Lung (tissue), 12 donors: Measurements from ENCODE around the gene MAMDC4. TPM values are rescaled to one million over a fixed set of nuclear protein-coding genes. Genes with fewer than 3 reads are reported as not detected.

Experiments used
- ATAC-seq: fragments of 200-7000 bp; cut with Tn5 transposase; one replicate; pipeline ENCODE4 v1.9.1; 2020; ENCODE audit warnings: moderate number of reproducible peaks; ENCODE audit not compliant: insufficient read depth, low FRiP score
- DNase-seq, 3 donors: peaks; one replicate each; pipeline ENCODE4 v3.0.0-alpha.2; 2013 to 2017
- H3K27ac ChIP-seq, 2 donors: one replicate each; pipeline ENCODE4 v1.5.1; 2013; ENCODE audit warnings: mild to moderate bottlenecking in 2 of 2, moderate library complexity in 2 of 2, control low read depth in 1 of 2, inconsistent platforms in 1 of 2, low read depth in 1 of 2, low read length in 1 of 2
- H3K27me3 ChIP-seq, 3 donors: one replicate each; pipeline ENCODE4 v1.5.1; 2013; ENCODE audit warnings: low read length in 2 of 3; ENCODE audit not compliant: control insufficient read depth in 3 of 3, insufficient read depth in 3 of 3
- H3K36me3 ChIP-seq, 4 donors: one replicate each; pipeline ENCODE4 v1.5.1; 2013; ENCODE audit warnings: low read length in 4 of 4, mild to moderate bottlenecking in 1 of 4, moderate library complexity in 1 of 4; ENCODE audit not compliant: control insufficient read depth in 4 of 4, insufficient read depth in 4 of 4
- H3K4me1 ChIP-seq, 5 donors: one replicate each; pipeline ENCODE4 v1.5.1; 2013; ENCODE audit warnings: low read length in 5 of 5, mild to moderate bottlenecking in 2 of 5, moderate library complexity in 1 of 5; ENCODE audit not compliant: control insufficient read depth in 5 of 5, insufficient read depth in 5 of 5
- H3K4me3 ChIP-seq: one replicate; pipeline ENCODE4 v1.5.1; 2013; ENCODE audit warnings: mild to moderate bottlenecking, control low read depth, moderate library complexity
- H3K9ac ChIP-seq, 2 donors: one replicate each; pipeline ENCODE4 v1.5.1; 2013; ENCODE audit warnings: low read length in 2 of 2, control low read depth in 1 of 2; ENCODE audit not compliant: insufficient read depth in 1 of 2
- H3K9me3 ChIP-seq, 4 donors: one replicate each; pipeline ENCODE4 v1.5.1; 2013; ENCODE audit warnings: low read length in 3 of 4, mild to moderate bottlenecking in 1 of 4, moderate library complexity in 1 of 4; ENCODE audit not compliant: control insufficient read depth in 4 of 4, insufficient read depth in 3 of 4
- CTCF ChIP-seq: IDR thresholded peaks from 2 replicates; pipeline ENCODE4 v1.5.1; 2012; ENCODE audit warnings: mild to moderate bottlenecking; ENCODE audit errors: control extremely low read depth, extremely low read depth
- WGBS, 2 donors: extraction: QIAGEN DNeasy Blood & Tissue Kit; methylation state at CpG; one replicate each; pipeline ENCODE4 v1.1.7; 2013; 5-methylcytosine and 5-hydroxymethylcytosine counted together
- polyA plus RNA-seq, 2 donors: library from polyadenylated mRNA; stranded (reverse); fragments of 200-250 nt; gene quantifications; one replicate each; pipeline ENCODE4 v1.2.1, GENCODE V29; 2013
- total RNA-seq, 2 donors: library from RNA; depleted of rRNA in 1 of 2; stranded (reverse); fragments of >200 nt in 1 of 2; gene quantifications; one replicate each; pipeline ENCODE4 v1.2.1, GENCODE V29; 2014 to 2021
- donor health status: control.
- donor health status: control.
- donor health status: Bipolar disorder and iron deficiency.
- donor health status: healthy.
- donor health status: DM: yes; HTN: yes; CAD: no.

Gene MAMDC4
- total and polyA plus RNA-seq, 4 donors, result 5.6 to 13.2 (median 7.1) TPM

GRCh38 chr9:136899196-136899595 is 47.0 kb downstream of the MAMDC4 start:
- H3K27me3 ChIP-seq, result no peaks in the 10 kb centered on the region
- WGBS, 2 donors, result 68 to 94% methylated on average over 9 of the region's 9 CpGs
- H3K4me3 ChIP-seq, result no peak overlapping the region
- H3K36me3 ChIP-seq, result peaks cover 0 to 23% (median 10%) of the 10 kb centered on the region in 4 donors
- H3K27ac ChIP-seq, result peak overlapping the region in 1 of 2 donors; percentile 8
- ATAC-seq (no peak), DNase-seq (no peak)
- no peaks in the 10 kb centered on the region for H3K9me3 ChIP-seq
- no peak overlapping the region for H3K9ac ChIP-seq
- no peak for TF ChIP-seq CTCF
- peaks cover 0 to 17% (median 3%) of the 10 kb centered on the region in 5 donors for H3K4me1 ChIP-seq

- Histone ChIP-seq H3K9me3 (no peaks in the 10 kb centered on the region), H3K9ac (no peak overlapping the region), H3K27me3 (no peaks in the 10 kb centered on the region), H3K27ac (peak overlapping the region in 1 of 2 donors; percentile 94), H3K36me3 (peaks cover 0 to 15% (median 8%) of the 10 kb centered on the region in 4 donors), H3K4me3 (no peak overlapping the region), H3K4me1 (peaks cover 0 to 17% (median 3%) of the 10 kb centered on the region in 5 donors)
- DNase-seq, result no peak
- TF ChIP-seq CTCF, result no peak
- ATAC-seq, result no peak
- WGBS, 2 donors, result 85% methylated on average over 10 of the region's 10 CpGs
Observed at GRCh38 chr9:136900556-136900955, 48.4 kb downstream of the MAMDC4 start.

- peaks cover 0 to 16% (median 8%) of the 10 kb centered on the region in 4 donors for H3K36me3 ChIP-seq
- H3K4me3 ChIP-seq, result no peak overlapping the region
- H3K9me3 ChIP-seq, result no peaks in the 10 kb centered on the region
- H3K4me1 ChIP-seq, result peaks cover 0 to 17% (median 3%) of the 10 kb centered on the region in 5 donors
- H3K9ac ChIP-seq, result no peak overlapping the region
- ATAC-seq, result peak; percentile 71
- TF ChIP-seq CTCF, result no peak
- 54 to 66% methylated on average over 13 of the region's 13 CpGs for WGBS, 2 donors
- no peaks in the 10 kb centered on the region for H3K27me3 ChIP-seq
- peak overlapping the region; percentile 62 to 94 for H3K27ac ChIP-seq
- DNase-seq, result peak; percentile 23 to 58 (median 48)
Observed at GRCh38 chr9:136900988-136901515, 48.9 kb downstream of the MAMDC4 start.
